GM06990 (cell line): ENCODE measurements around the gene CSF1R.

Experiments used
- DNase-seq: peaks from one replicate; pipeline ENCODE4 v3.0.0-alpha.2; 2011; ENCODE audit not compliant: insufficient read length; ENCODE audit errors: extremely low read depth
- H3K27me3 ChIP-seq: replicated peaks from 2 replicates; pipeline ENCODE4 v1.6.0; 2011; ENCODE audit warnings: low read length; ENCODE audit not compliant: control insufficient read depth, insufficient read depth
- H3K36me3 ChIP-seq: 2 replicates; pipeline ENCODE4 v1.5.1; 2011; ENCODE audit warnings: low read length; ENCODE audit not compliant: control insufficient read depth, insufficient read depth
- H3K4me3 ChIP-seq: replicated peaks from 2 replicates; pipeline ENCODE4 v1.5.1; 2011; ENCODE audit warnings: low read depth, mild to moderate bottlenecking, control low read depth, low read length
- TF ChIP-seq, protein P1 (sequence below): IDR thresholded peaks from 2 replicates; pipeline ENCODE4 v1.5.1; 2011; ENCODE audit warnings: low read length, control low read depth, mild to moderate bottlenecking, inconsistent platforms; ENCODE audit not compliant: insufficient read depth, poor library complexity, severe bottlenecking

CSF1R gene

DNA sequence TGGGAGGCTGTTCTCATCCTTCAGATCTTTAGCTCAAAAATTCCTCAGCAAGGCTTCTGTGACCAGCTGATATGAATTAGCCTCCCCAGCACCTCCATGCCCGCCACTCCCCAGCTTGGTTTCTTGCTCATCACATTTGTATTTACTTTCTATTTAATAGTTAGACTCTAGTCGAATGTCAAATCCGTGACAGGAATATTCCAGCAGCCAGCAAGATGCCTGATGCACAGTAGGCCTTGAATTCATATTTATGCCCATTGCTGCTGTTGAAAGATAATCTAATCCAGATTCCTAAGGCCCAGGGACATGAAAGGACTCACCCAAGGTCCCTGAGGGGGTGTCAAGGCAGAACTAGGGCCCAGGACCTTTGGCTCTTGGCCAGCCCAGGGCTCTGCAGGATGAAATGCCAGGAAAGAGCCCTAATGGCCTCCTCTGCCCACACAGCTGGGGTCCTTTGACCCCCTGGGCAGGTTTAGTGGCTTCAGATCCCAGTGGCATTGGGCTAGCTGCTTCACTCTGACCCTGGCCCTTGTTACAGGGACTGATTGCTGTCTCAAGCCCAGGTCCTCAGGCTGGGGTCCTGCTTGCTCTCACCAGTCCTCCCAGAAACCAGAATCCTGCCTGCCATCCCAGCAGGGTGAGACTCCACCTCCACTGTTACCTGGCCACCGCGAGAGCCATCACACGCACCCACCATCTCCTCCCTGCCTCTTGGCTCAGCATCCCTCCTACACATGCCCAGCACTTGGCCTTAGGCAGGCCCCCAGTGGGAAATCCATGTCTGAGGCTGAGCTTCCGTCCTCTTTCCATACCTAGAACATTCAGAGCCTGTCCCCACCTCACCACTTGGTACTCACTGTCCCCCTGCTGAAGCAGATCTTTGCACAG lies 7.3 kb downstream of the CSF1R start:
- TF ChIP-seq, protein P1, sequence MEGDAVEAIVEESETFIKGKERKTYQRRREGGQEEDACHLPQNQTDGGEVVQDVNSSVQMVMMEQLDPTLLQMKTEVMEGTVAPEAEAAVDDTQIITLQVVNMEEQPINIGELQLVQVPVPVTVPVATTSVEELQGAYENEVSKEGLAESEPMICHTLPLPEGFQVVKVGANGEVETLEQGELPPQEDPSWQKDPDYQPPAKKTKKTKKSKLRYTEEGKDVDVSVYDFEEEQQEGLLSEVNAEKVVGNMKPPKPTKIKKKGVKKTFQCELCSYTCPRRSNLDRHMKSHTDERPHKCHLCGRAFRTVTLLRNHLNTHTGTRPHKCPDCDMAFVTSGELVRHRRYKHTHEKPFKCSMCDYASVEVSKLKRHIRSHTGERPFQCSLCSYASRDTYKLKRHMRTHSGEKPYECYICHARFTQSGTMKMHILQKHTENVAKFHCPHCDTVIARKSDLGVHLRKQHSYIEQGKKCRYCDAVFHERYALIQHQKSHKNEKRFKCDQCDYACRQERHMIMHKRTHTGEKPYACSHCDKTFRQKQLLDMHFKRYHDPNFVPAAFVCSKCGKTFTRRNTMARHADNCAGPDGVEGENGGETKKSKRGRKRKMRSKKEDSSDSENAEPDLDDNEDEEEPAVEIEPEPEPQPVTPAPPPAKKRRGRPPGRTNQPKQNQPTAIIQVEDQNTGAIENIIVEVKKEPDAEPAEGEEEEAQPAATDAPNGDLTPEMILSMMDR, result no peak
- H3K27me3 ChIP-seq, result no peaks in the 10 kb centered on the region; the same call in 1 of the 2 replicates
- DNase-seq, result no peak
- no peaks in the 10 kb centered on the region for H3K36me3 ChIP-seq
- H3K4me3 ChIP-seq, result no peak overlapping the region

DNA sequence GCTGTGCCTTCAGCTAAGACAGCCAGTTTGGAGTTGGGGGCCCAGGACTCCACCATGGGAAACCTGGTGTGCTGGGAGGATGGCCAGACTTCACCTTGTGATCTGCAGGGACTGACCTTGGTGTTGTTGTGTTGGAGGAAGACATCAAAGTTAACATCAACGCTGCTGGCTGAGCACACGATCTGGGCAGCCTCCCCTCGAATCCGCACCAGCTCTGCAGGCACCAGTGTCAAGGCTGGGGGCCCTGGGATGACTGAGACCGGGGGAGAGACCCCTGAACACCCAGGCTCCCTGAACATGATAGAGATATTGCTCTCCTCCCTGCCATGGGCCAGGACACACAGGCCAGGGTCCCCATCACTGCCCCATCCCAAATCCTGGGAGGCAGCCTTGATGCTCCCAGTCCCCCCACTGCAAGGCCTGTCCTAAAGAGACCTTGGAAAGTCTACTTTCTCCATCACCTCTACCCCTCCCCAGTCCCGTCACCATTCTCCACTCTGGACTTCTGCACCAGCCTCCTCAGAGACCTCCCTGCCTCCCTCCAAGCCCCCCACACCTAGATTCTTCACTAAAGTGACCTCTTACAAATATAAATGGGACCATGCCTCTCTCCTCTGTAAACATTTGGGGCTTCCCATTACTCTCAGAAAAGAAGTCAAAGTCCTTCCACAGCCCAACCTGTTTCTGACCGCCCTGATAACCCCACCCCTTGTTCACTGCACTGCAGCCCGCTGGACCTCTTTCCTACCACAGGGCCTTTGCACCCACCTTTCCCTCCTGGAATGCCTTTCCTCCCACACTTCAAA lies 8.2 kb downstream of the CSF1R start:
- no peaks in the 10 kb centered on the region for H3K36me3 ChIP-seq
- no peak for DNase-seq
- TF ChIP-seq, protein P1, result no peak
- no peak overlapping the region for H3K4me3 ChIP-seq
- H3K27me3 ChIP-seq, result no peaks in the 10 kb centered on the region; the same call in 1 of the 2 replicates

DNA sequence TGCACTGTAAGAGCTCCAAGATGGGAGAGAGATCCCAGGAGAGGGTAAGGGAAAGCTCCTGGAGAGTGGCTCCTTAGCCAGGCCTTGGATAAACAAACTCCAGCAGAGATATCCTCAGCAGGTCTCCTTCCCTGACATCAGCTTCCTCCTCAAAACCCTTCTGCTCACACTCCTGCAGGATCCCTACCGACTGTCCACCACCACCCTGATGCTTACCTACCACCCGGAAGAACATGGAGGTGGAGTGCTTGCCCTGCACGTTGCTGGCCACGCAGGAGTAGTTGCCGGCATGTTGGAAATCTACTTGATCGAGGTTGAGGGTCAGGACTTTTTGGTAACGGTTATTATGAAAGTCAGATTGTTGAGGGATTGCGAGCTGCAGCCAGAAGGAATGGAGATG lies 9.3 kb downstream of the CSF1R start:
- Histone ChIP-seq H3K27me3 (no peaks in the 10 kb centered on the region; the same call in 1 of the 2 replicates), H3K4me3 (no peak overlapping the region), H3K36me3 (no peaks in the 10 kb centered on the region)
- TF ChIP-seq, protein P1, result no peak
- no peak for DNase-seq

DNA sequence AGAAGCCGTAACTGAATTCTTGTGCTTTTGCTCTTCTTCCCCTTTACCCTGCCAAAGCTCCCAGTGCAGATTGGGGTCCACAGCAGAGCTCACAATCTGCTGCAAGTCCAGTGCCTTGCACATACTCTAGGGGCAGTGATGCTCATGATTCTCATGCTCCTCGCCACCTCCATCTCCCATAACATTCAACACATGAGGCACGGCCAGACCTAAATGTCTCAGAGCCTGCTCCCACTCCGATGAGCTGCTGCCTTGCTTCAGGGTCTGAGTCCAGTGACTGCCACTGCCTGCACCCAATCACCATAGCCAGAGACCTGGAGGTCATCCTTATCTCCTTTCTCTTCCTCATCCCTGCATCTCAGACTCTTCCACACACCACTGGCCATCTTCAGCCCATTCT lies 10.5 kb downstream of the CSF1R start:
- TF ChIP-seq, protein P1, result peak; percentile 20
- no peak overlapping the region for H3K4me3 ChIP-seq
- H3K36me3 ChIP-seq, result no peaks in the 10 kb centered on the region
- no peaks in the 10 kb centered on the region; the same call in 1 of the 2 replicates for H3K27me3 ChIP-seq
- no peak for DNase-seq

DNA sequence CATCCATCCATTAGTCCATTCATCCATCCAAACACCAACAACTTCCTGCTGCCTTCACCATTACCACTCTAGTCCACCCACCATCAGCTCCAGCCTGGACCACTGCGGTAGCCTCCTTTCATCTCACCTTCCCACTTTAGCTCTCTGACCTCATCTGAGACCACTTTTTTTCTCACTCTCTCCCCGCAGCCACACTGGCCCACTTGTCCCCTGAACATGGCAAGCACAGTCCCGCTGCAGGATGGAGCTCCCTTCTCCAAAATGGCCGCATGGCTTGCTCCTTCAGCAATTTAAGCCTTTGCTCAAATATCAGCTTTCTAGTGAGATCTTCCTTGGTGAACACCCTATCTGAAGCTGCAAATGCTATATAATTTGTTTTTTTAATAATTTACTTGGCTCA lies 11.1 kb downstream of the CSF1R start:
- DNase-seq, result no peak
- TF ChIP-seq, protein P1, result no peak
- H3K27me3 ChIP-seq, result no peaks in the 10 kb centered on the region; the same call in 1 of the 2 replicates
- no peaks in the 10 kb centered on the region for H3K36me3 ChIP-seq
- H3K4me3 ChIP-seq, result no peak overlapping the region
